ENCODE data around the gene CASR.
"Not testable (repeated sequence)": the region's sequence is repeated elsewhere in the genome, so short reads cannot be mapped to it uniquely, and the experiment has no call there.

The CASR gene

DNA sequence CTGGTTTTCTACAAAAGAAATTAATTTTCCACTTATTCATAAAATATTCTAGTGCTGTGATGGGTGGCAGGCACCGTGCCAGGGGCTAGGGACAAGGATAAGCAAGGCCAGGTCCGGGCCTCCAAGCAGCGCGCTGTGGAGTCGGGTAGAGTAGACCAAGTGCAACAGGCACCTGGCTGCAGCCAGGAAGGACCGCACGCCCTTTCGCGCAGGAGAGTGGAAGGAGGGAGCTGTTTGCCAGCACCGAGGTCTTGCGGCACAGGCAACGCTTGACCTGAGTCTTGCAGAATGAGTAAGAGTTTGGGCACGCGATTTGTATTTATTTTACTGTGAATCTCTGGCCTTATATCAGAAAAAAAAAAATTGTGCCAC lies at the start of gene CASR:
CASR (plus strand) TSS at position 148 of the 372 bp plus-strand sequence. CDS start 70,522 bp downstream, outside the sequence.
- Mint-ChIP-seq H3K27ac (no peak within 1 kb of the TSS), H3K27me3 (peaks cover 88% of the 10 kb centered on the region), H3K4me1 (peaks cover 8% of the 10 kb centered on the region), H3K4me3 (peak within 1 kb of the TSS; percentile 76), H3K9me3 (no peaks in the 10 kb centered on the region)
- DNase-seq (no peak), ATAC-seq (peak; percentile 43)

GRCh38 chr3:122146466-122146865 lies 37.0 kb upstream of the CASR start:
- H3K4me1 Mint-ChIP-seq: peaks cover 31% of the 10 kb centered on the region
- peak overlapping the region in 1 of 2 donors; percentile 31 for H3K4me3 Mint-ChIP-seq
- ATAC-seq: peak; percentile 100
- H3K9me3 Mint-ChIP-seq: peaks cover 12 to 18% of the 10 kb centered on the region in 2 donors
- peaks cover 17% of the 10 kb centered on the region for H3K27me3 Mint-ChIP-seq
- DNase-seq: peak; percentile 74 to 89
- H3K27ac Mint-ChIP-seq: peak overlapping the region; percentile 92 to 98

- peaks cover 31% of the 10 kb centered on the region for H3K4me1 Mint-ChIP-seq
- no peaks in the 10 kb centered on the region for H3K27me3 Mint-ChIP-seq
- DNase-seq (no peak), ATAC-seq (no peak)
- H3K4me3 Mint-ChIP-seq: no peak overlapping the region
- peaks cover under 1 to 18% of the 10 kb centered on the region in 2 donors for H3K9me3 Mint-ChIP-seq
- no peak overlapping the region for H3K27ac Mint-ChIP-seq
Observed at GRCh38 chr3:122148941-122149627, 34.4 kb upstream of the CASR start.

GRCh38 chr3:122151480-122151879 lies 32.0 kb upstream of the CASR start:
- ATAC-seq (no peak), DNase-seq (no peak)
- Mint-ChIP-seq H3K9me3 (peaks cover 23 to 42% of the 10 kb centered on the region in 2 donors), H3K4me3 (no peak overlapping the region), H3K4me1 (peaks cover 26% of the 10 kb centered on the region), H3K27ac (no peak overlapping the region), H3K27me3 (no peaks in the 10 kb centered on the region)

- not testable (repeated sequence) for DNase-seq, H3K27ac Mint-ChIP-seq, H3K4me3 Mint-ChIP-seq, H3K4me1 Mint-ChIP-seq
- H3K27me3 Mint-ChIP-seq: peaks cover 28% of the 10 kb centered on the region
- ATAC-seq: peak; percentile 66
- H3K9me3 Mint-ChIP-seq: peaks cover 10 to 36% of the 10 kb centered on the region in 2 donors
Observed at GRCh38 chr3:122164983-122165382, 18.5 kb upstream of the CASR start.

DNA sequence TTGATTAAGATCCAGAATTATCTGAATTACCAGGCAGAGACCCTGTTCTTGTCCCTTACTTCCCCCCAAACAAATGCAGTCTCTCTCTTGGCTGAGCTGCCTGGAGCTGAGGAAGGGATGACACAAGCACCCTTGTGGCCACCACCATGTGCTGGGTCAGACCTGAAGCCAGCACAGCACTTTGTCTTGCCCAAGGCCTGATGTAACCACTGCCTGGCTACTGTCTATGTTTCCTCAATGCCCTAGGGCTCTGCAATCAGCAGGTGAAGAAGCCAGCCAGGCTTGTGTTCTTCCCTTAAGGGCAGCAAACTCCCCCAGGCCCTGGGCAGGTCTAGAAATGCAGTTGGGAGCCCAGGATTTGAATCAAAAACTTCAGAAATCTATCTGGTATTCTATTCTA lies 15.8 kb upstream of the CASR start:
- H3K4me3 Mint-ChIP-seq: no peak overlapping the region
- no peaks in the 10 kb centered on the region for H3K4me1 Mint-ChIP-seq
- ATAC-seq: no peak
- DNase-seq: no peak
- H3K9me3 Mint-ChIP-seq: peaks cover 0 to 22% of the 10 kb centered on the region in 2 donors
- no peak overlapping the region for H3K27ac Mint-ChIP-seq
- peaks cover 20% of the 10 kb centered on the region for H3K27me3 Mint-ChIP-seq

- ATAC-seq (peak; percentile 50), DNase-seq (no peak)
- H3K27me3 Mint-ChIP-seq: peaks cover 20% of the 10 kb centered on the region
- H3K4me3 Mint-ChIP-seq: no peak overlapping the region
- peaks cover 0 to 17% of the 10 kb centered on the region in 2 donors for H3K9me3 Mint-ChIP-seq
- H3K4me1 Mint-ChIP-seq: no peaks in the 10 kb centered on the region
- H3K27ac Mint-ChIP-seq: no peak overlapping the region
Observed at GRCh38 chr3:122168044-122168443, 15.4 kb upstream of the CASR start.

- DNase-seq: no peak
- no peak for ATAC-seq
- H3K27ac Mint-ChIP-seq: no peak overlapping the region
- H3K4me1 Mint-ChIP-seq: no peaks in the 10 kb centered on the region
- H3K9me3 Mint-ChIP-seq: peaks cover 0 to 15% of the 10 kb centered on the region in 2 donors
- no peak overlapping the region for H3K4me3 Mint-ChIP-seq
- peaks cover 20% of the 10 kb centered on the region for H3K27me3 Mint-ChIP-seq
Observed at GRCh38 chr3:122169911-122170310, 13.6 kb upstream of the CASR start.

DNA sequence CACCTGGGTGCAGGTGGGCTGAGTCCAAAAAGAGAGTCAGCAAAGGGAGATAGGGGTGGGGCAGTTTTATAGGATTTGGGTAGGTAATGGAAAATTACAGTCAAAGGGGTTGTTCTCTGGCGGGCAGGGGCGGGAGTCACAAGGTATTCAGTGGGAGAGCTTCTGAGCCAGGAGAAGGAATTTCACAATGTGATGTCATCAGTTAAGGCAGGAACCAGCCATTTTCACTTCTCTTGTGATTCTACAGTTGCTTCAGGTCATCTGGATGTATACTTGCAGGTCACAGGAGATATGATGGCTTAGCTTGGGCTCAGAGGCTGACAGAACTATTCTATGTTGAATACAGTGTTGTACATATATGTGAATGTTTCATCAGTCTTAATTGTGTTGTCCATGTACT lies 12.1 kb upstream of the CASR start:
- peaks cover 27% of the 10 kb centered on the region for H3K27me3 Mint-ChIP-seq
- ATAC-seq, DNase-seq, H3K4me1 Mint-ChIP-seq, H3K4me3 Mint-ChIP-seq: not testable (repeated sequence)
- H3K27ac Mint-ChIP-seq: peak overlapping the region in 1 of 2 donors; percentile 19
- H3K9me3 Mint-ChIP-seq: peaks cover 0 to 11% of the 10 kb centered on the region in 2 donors

DNA sequence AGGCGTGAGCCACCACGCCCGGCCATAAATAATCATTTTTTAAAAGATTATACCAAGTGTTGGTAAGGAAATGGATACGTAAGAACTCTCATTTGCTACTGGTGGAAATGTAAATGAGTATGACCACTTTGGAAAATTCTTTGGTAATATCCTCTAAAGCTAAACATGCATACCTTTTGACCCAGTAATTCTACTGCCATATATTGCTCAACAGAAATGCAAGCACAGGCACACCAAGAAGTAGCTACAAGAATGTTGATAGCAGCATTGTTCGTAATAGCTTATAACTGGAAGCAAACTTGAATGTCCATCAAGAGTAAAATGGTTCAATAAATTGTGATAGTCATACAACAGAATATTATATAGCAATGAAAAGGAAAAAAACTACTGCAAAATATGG lies 4.8 kb upstream of the CASR start:
- Mint-ChIP-seq H3K27me3 (peaks cover 59% of the 10 kb centered on the region), H3K4me3 (no peak overlapping the region), H3K27ac (no peak overlapping the region), H3K9me3 (no peaks in the 10 kb centered on the region), H3K4me1 (peaks cover 5% of the 10 kb centered on the region)
- ATAC-seq: no peak
- no peak for DNase-seq

DNA sequence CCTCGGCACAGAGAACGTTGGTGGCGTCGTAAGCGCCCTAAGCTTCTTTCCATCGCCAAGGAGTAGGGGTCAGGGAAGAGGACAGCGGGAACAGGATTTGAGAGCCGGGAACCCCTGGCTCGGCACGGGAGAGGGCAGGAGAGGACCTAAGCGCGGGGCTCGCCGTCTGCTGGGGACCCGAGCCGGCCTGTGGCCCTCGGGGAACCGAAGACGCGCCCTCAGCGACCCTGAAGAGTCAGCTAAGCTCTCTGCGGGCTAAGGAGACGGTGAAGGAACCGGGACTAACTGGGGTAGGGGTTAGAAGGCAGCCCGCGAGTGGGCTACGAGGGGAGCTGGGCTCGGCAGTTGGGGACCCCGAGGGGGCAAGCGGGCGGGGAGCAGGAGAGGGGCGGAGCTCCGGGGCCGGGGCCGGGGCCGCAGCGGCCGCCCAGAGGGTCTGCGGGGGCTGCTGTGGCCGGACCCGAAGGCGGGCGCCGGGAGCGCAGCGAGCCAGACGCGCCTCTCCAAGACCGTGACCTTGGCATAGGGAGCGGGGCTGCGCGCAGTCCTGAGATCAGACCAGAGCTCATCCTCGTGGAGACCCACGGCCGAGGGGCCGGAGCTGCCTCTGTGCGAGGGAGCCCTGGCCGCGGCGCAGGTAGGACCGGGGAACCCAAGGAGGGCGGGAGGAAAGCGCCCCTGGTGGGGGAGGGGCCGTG lies 574 bp downstream of the CASR start:
- Mint-ChIP-seq H3K27me3 (peaks cover 93% of the 10 kb centered on the region), H3K4me3 (peak overlapping the region; percentile 76), H3K9me3 (no peaks in the 10 kb centered on the region), H3K4me1 (peaks cover 8% of the 10 kb centered on the region), H3K27ac (no peak overlapping the region)
- DNase-seq (no peak), ATAC-seq (peak; percentile 48)

- Mint-ChIP-seq H3K27me3 (peaks cover 93% of the 10 kb centered on the region), H3K4me3 (no peak overlapping the region), H3K4me1 (peaks cover 8% of the 10 kb centered on the region), H3K27ac (no peak overlapping the region), H3K9me3 (no peaks in the 10 kb centered on the region)
- ATAC-seq (peak; percentile 16), DNase-seq (no peak)
Observed at GRCh38 chr3:122184591-122184929, 1.1 kb downstream of the CASR start.

DNA sequence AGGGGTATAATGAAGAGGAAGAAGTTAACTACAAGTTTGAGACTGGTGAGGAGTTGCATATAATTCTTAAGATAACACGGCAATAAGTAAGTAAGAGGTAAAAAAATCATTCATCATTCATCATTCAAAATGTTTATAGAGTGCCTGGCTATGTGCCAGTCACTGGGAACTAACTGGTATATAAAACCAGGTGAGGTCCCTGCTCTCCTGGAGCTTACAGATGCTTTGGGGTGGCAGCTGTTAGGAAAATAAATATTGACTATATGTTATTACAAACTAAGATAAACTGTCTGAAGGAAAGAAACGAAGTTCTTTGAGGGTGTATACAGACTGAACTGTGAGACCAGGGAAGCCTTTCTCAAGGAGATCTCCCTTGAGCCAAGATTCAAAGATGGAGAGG lies 2.9 kb downstream of the CASR start:
- H3K4me3 Mint-ChIP-seq: no peak overlapping the region
- DNase-seq (no peak), ATAC-seq (no peak)
- no peak overlapping the region for H3K27ac Mint-ChIP-seq
- H3K9me3 Mint-ChIP-seq: no peaks in the 10 kb centered on the region
- peaks cover 86% of the 10 kb centered on the region for H3K27me3 Mint-ChIP-seq
- H3K4me1 Mint-ChIP-seq: peaks cover 8% of the 10 kb centered on the region

- H3K27ac Mint-ChIP-seq: no peak overlapping the region
- ATAC-seq: no peak
- peaks cover 3% of the 10 kb centered on the region for H3K4me1 Mint-ChIP-seq
Observed at GRCh38 chr3:122188737-122189136, 5.3 kb downstream of the CASR start.

DNA sequence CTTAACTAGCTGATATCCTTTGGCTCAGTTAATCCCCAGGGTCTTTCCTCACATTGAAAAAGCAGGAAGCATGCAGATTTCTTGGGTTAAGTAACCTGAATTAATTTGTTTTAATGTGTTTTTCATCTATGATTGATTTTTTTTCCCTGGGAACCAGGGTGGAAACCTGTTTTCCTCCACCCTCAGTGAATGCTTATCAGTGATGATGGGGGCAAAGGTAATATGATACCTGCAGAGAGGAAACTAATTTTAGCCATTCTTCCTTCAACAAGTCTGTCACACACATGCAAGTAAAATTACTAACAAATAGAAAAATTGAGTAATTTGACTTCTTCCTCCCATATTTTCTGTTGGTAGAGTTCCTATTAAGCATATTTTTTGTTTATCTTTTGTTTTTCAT lies 5.9 kb downstream of the CASR start:
- ATAC-seq (no peak), DNase-seq (no peak)
- peaks cover 57% of the 10 kb centered on the region for H3K27me3 Mint-ChIP-seq
- H3K9me3 Mint-ChIP-seq: no peaks in the 10 kb centered on the region
- no peak overlapping the region for H3K27ac Mint-ChIP-seq
- no peak overlapping the region for H3K4me3 Mint-ChIP-seq
- H3K4me1 Mint-ChIP-seq: peaks cover 2% of the 10 kb centered on the region

More at GRCh38 chr3:122188737-122189136, 5.3 kb downstream of the CASR start:
- DNase-seq: no peak
- H3K9me3 Mint-ChIP-seq: no peaks in the 10 kb centered on the region
- H3K27me3 Mint-ChIP-seq: peaks cover 63% of the 10 kb centered on the region
- H3K4me3 Mint-ChIP-seq: no peak overlapping the region

DNA sequence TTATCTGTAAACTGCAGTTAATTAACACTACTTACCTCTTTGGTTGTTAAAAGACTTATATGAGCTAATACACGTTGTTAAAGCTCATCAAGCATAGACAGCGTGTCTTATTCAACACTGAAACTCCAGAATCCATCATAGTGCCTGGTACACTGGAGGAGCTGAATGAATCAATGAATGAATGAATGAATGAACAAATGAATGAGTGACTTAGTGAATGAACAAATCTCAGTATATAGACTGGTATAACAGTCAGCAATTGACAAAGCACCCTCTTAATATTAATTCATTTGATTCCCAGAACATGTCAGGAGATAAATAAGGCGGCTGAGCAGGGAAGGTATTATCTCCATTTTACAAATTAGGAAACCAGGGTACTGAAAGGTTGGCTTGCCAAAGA lies 7.1 kb downstream of the CASR start:
- H3K4me3 Mint-ChIP-seq: no peak overlapping the region
- peaks cover 45% of the 10 kb centered on the region for H3K27me3 Mint-ChIP-seq
- H3K27ac Mint-ChIP-seq: no peak overlapping the region
- H3K9me3 Mint-ChIP-seq: no peaks in the 10 kb centered on the region
- no peak for DNase-seq
- ATAC-seq: no peak
- H3K4me1 Mint-ChIP-seq: peaks cover 11% of the 10 kb centered on the region
